Measurements from ENCODE around the gene CLEC4F.

Gene CLEC4F, protein sequence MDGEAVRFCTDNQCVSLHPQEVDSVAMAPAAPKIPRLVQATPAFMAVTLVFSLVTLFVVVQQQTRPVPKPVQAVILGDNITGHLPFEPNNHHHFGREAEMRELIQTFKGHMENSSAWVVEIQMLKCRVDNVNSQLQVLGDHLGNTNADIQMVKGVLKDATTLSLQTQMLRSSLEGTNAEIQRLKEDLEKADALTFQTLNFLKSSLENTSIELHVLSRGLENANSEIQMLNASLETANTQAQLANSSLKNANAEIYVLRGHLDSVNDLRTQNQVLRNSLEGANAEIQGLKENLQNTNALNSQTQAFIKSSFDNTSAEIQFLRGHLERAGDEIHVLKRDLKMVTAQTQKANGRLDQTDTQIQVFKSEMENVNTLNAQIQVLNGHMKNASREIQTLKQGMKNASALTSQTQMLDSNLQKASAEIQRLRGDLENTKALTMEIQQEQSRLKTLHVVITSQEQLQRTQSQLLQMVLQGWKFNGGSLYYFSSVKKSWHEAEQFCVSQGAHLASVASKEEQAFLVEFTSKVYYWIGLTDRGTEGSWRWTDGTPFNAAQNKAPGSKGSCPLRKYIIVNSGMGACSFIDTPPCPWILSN

DNA sequence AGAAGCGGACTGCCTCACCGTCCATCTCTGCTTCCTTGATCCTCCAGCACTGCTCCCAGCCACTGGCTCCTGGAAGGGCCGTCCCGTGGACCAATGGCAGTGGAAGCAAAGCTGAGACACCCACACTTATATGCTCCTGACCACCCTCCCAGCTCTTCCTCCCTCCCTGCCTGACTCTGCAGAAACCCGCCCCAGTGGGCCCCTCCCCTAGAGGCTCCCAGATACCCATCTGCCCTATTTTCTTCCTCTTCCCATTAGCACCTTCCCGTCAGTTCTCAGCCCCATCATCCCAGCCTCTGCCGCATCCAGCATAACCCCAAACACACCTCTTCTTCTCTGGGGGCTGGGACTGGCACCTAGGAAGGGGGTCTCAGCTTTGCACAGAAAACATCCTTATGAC is at the start of gene CLEC4F:
TSS of gene CLEC4F (minus strand) at position 101 of the 400 bp plus-strand sequence. CDS start at position 25, 76 bp downstream.
- no peak for DNase-seq

DNA sequence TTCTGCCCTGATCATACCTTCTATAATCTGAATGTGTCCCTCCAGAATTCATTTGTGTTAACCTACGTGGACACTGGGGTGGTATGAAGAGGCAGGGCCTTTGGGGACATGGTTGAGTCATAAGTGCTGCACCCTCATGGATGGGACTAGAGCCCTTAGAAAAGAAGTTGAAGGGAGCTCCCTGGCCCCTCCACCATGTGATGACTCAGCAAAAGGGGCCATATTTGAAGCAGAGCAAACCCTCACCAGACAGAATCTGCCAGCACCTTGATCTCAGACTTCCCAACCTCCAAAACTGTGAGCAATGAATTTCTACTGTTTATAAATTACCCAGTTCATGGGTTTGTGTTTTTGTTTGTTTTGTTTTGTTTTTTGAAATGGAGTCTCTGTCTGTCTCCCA is 48.6 kb upstream of the CLEC4F start:
- no peak for DNase-seq

DNA sequence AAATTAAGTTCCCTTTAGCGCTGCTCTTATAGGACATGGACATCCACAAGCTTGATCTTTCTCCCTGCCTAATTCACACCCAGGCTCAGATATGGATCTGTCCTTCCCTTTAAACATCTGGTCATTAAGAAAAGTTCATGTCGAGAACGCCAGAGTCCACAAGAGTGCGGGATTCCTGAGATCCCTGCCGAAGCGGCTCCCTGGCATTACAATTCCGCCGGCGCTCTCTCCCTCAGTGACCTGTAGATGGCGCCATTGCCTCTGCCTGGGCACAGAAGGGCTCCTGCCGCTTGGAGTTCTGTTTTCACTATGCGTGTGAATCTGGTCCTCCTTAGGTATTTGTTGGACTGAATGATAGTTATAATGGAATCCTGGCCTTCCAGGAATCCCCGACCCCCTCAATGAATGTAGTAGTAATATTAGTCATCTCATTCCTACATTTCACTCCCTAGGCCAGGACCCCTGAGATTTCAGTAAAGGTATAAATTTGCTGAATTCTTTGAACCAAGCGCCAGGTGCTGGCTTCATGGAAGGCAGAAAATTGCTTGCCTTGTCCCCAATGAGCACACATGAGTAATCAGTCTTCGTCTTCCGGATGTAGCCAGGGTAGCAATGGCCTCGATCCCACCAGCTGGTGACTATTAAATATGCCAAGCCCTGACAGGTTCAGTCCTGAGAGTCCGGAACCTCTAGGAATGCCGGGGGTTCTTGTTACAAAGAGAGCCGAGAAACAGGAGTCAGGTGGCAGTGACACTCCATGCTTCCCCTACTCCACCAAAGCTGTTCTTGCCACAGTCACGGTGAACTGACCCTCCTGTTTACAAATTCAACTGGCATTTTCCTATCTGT is 41.6 kb upstream of the CLEC4F start:
- no peak for DNase-seq

DNA sequence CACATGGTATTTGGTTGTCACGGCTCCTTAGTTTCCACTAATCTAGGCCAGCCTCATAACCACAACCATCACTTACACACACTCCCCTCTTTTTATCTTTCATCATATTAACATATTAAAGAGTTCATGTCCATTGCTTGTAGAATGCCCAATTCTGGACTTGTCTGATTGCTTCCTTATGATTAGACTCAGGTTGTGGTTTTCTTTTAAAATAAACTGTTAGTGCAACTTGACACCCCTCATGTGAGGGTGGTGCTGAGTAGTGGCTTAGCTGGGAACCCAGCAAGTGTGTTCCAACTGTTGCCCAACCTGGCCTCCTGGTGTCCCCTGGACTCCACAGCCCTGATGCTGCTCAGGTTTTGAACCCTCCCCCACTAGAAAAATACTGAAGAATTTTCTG is 35.3 kb upstream of the CLEC4F start:
- no peak for DNase-seq

DNA sequence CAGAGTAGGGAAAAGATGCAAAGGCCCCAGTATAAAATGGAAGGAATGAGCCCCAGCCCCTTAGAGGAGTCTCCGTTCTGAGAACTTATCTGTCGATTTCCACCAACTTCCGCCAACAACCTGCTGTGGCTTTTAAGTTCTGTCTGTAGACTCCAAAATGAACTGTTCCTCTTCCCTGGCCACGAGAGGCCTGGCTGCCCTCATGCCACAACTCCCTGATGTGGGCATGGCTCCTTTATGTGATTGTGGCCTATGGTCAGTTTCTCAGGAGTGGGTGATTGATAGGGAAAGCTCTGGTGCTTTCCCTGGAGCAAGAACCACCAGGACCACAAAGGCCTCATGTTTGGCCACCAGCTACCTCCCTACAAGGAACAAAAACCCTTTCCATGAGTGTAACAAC is 34.0 kb upstream of the CLEC4F start:
- DNase-seq: no peak

DNA sequence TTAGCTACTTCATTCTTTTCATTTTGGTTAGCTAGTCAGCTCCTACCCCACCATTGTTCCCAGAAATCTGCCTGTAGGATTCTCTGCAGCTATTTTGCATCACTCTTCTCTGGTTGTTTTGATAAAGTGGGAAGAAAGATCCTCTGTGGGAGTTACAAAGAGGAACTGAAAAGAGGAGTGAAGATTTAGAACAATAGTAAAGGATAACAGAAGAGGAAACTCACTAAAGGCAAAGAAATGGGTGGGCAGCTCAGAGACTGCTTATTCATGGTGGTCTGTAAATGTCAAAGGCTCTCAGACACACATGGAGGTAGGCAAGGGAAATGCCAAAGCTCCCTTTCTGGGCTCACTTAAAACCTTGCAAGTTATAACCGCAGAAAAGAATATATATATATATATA is 32.4 kb upstream of the CLEC4F start:
- DNase-seq: no peak

DNA sequence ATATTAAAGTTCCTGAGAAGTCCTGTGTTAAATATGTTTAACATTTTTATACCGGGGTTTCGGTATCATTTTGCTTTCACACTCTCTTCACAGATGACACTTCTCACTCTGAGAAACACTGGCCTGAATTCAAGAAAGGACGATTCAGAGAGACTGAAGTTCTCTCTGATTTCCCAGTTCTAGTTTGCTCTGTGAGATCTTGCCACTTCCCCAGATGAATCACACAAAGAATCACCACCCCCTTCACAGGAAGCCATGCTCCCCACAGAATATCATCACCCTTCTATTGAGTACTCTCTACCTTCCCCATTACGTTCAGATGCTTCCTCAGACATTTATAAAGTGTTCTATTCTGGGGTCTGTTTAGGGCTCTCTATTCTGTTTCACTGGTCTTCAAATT is 31.3 kb upstream of the CLEC4F start:
- no peak for DNase-seq

DNA sequence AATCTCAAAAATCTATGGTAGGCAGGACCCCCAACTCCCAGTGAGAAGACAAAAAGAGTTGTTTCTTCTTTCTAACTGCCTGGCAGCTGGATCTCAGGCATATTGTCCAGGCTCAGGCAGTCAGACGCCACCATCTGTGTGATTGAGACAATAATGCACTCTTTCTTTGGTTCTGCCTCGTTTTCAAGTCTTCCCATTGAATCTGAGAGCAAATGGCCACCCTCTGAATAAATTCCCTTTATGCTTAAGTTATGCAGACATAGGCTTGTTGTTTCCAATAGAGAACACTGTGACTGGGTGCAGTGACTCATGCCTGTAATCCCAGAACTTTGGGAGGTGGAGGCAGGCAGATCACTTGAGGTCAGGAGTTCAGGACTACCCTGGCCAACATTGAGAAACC is 30.5 kb upstream of the CLEC4F start:
- DNase-seq: no peak

DNA sequence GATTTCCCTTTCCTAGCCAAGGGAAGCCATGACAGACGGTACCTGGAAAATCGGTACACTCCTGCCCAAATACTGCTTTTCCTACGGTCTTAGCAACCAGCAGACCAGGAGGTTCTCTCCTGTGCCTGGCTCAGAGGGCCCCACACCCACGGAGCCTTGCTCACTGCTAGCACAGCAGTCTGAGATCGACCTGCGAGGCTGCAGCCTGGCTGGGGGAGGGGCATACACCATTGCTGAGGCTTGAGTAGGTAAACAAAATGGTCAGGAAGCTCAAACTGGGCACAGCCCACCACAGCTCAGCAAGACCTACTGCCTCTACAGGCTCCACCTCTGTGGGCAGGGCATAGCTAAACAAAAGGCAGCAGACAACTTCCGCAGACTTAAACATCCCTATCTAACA is 22.0 kb upstream of the CLEC4F start:
- DNase-seq: no peak

DNA sequence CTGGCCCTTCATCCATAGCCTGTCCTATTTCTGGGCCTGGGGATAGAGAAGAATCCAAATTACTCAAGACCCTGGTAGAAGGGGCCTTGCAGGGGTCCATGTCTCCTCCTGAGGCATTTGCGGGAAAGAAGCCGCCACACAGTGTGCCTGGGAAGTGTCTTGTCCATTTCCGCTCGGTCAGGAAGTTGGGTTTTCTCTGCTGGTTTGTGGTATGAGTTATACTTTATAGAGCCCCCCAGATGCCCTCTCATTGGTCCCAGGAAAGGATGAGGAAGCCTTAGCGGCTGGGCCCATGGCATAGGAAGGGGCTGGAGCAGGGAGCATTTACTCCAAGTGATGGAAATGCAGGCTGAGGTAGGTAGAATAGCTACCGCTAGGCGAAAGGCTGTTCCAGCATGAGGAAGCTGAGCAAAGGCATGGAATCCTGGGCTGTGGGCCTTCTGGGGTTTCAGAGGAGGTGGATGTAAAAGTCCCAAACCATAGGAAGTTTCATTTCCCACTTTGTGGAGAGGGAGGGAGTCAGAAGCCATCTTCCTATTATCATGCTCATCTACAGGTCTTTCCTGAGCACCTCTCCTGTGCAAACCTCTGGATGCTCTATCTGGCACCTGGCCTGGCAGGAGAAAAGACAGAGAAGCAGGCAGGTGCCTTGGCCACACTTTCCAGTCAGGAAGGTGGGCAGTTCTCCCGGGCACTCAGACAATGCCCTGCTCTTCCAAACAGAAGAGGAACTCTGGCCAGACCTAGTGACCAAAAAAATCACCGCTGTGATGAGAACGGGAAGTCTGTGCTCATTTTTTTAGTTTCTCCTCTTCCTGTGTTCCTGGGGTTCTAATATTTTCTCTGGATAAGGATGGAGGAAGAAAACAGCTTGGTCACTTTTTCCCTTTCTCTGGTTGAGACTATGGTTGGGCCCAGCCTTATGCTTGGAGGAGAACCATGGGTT is 17.9 kb upstream of the CLEC4F start:
- no peak for DNase-seq

DNA sequence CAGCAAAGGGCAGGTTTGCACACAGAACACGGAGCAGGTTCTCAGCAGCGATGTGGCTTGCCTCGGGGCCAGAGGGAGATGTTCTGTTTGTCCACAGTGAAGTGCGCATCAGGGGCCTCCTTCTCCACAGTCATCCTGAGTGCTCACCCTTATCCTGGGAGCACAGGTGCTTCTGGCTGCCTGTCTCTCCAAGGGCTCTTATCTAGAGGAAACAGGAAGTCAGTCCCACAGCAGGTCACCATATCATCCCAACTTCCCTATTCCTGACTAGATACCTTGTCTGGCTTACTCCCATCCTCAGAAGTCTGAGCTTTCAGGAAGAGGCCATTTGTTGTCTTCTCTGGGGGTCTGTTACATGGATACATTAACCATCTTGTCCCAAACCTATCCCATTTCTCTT is 15.2 kb upstream of the CLEC4F start, which contains the start of gene CD207:
TSS of gene CD207 (minus strand) at position 174 of the 400 bp plus-strand sequence. CDS start at position 134, 40 bp downstream.
- DNase-seq: no peak

DNA sequence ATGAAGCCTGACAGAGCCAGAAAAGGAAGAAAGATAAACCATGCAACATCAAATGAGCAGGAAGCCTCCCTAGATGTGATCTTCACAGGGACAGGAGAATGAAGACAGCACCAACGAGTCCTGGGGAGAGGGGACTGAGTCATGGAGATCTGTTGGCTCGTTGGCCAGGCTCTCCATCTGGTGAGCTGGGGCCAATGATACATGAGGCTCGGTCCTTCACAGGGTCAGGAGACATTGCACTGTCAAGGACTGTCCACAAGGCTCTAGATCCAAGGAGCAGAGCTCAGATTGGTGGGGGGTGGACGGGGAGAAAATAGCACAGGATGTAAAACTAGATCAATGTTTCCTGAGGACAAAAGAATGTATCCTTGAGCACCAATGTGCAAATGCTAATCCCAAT is 14.5 kb upstream of the CLEC4F start:
- DNase-seq: no peak

DNA sequence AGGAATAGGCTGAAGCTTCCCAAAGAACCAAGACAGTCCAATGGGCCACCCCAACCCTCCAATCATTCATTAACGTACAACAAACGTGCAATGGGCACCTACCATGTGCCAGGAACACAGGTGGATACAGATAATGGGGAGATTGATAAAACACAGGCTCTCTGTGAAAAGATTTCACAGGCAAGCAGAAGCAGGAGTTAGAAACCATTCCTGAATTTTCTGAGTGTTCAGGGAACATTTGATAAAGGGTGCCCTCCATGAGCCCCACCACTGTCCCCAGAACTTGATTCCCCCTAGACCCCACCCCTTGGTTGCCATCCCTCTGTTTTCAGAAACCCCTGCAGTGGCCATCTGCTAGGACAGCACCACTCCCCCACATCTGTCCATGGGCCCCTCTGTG is 13.7 kb upstream of the CLEC4F start:
- no peak for DNase-seq

DNA sequence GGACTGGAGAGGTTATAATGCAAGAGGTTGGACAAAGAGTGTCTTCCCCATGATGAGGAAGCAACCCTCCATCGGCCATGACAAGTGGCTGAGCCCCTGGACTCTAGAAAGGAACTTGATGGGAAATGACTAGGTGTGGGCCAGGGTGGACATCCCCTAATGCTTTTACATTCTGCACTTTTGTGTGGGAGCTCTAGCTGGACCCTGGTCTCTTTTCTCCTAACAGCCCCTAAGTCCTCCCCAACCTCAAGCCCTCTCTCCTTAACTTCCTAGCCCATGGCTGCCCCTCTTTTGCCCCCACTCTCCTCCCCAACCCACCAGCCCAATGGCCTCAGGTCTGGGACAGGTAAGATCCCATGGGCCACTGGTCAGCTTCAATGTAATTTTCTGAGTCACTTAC is 12.8 kb upstream of the CLEC4F start:
- DNase-seq: no peak

DNA sequence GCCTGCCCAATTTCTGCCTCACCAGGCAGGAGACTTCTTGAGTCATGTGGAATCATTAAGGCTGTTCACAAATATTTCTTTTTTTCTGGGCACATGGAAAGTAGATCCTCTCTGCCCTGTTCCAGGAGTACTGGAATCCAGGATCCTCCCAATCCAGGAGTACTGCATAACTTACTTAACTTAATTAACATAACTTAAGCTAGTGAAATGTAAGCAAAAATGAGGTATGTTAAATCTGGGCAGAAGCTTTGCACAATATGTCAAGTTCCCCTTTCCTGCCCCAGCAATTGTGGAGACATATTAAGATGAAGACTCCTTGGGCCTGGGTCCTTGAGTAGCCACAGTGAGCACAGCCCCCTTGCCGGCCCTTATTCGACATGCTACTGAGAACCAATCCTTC is 12.0 kb upstream of the CLEC4F start:
- DNase-seq: no peak

DNA sequence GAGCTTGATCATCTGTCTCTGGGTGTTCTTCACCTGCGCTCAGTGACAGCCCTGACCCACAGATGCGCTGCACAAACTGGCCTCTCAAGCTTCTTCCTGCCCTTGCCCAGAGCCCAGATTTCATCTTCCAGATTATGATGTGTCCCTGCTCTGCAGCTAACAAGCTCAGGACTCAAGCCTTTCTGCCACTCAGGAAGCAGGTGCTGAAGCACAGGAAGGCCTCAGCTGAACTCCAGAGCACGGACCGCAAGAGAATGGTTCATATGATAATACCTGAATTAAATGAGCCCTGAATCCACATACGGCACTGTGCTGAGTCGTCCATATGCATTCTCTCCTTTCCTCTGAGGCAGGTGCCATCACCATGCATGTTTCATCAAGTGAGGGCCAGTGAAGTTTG is 11.5 kb upstream of the CLEC4F start:
- DNase-seq: no peak

DNA sequence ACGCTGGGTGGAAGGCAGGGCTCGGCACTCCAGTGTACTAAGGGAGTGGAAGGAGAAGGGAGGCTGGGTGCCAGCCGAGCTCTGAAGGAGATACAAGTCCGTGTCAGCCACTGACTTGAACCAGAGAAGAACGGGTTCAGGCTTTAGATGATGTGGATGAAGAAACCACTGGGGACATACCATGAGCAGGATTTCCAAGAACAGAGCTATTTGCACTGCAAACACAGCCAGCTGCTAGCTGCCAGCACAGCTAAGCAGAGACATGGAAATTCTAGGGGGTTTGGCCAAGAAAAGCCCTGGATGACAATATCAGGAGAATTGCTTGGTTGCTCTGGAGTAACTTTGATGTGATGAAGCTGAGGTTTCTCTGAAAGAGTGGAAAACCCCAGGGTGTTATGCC is 10.0 kb upstream of the CLEC4F start:
- DNase-seq: no peak

DNA sequence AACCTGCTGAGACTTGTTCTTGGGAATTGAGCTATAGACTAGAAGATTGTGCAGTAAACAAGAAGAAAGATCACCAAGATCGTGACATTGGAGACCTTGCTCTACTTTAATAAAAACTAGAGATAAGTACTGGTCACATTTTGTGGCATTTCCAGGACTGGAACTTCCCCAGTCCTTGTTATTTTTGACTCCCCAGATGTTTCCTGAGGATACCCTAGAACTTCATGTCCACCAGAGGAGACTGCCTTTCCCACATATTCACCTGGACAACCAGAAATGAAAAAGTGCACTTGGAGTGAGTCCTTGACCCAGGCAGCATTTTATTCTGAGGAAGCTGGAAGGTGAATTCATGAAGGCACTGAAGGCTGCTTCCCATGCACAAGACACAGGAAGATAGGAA is 9.5 kb upstream of the CLEC4F start:
- DNase-seq: no peak

DNA sequence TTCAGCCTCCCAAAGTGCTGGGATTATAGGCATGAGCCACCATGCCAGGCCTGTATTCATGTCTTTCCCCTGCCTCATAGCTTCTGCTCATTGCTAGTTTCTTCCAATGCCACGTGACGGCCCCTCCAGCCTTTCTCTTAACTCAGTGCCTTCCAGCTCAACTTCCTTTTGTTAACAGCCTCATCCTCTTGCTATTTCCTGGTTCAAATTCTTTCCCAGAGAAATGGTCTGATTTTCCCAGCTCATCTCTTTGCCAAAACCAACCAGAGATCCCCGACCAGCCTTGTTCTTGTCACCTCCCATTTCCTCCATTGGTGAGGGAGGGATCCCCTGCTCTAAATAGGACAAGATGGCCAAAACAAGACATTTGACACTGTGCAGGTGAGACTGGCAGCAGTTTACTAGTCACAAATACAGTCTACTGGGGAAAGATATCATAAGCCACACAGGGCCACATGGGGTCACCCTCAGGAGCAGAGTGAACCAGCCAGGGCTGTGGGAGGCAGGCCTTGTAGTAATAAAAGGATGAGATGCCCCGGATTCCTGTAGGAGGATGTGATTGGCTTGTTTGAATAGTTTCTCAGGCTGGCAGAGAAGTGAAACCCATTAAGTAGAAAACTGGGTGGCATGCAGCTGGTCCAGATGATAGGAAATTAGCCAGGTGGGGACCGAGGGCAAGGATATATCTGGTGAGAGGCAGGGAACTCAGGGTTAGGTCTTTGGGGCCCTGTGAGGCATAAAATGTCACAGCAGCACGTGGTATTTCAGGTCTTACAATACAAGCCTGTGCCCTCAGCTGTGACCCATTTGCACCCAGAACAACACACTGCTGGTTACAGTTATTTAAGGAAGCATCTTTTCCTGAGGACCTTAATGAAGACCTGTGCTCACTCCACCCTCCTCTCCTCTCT is 8.8 kb upstream of the CLEC4F start:
- DNase-seq: no peak

DNA sequence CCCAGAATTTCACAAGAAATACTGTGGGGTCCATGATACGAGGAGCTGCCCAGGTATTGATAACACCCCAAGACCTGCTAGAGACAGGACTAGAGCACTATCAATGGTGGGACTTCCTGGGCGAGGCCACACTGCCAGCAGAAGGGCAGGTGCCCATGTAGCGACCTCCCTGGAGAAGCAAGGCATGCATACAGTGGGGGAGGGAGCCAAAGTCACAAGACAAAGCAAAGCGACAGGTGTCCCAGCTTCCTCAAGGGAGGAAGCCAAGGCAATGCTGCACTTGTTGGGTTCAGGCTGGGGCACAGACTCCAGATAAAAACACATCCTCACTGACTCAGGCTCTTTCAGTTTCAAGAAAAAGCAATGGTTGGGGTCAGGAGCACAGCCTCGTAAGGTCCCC is 7.7 kb upstream of the CLEC4F start:
- no peak for DNase-seq

DNA sequence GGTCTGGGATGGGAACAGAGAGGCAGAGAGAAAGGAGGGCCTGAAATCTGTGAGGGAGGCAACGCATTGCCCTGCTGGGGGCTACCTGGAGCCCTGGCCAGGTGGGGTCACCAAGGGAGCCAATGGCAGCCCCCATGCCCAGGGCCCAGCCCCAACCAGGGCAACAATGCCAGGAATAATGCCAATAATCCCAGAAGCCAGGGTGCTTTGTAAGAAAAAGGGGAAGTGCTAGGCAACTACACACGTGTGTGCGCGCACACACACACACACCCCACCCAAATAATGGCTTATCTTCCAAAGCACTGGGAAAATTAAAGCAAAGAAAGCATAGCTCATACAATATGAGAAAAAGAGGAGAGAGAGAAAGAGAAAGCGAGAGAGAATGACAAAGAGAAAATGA is 7.0 kb upstream of the CLEC4F start:
- DNase-seq: no peak
